GM18498 (cell line): Measurements from ENCODE around the gene ATXN1.

Experiments used
- ATAC-seq: cut with Tn5 transposase; IDR thresholded peaks from one replicate; pipeline ENCODE4 v1.9.1; 2021; ENCODE audit warnings: mild to moderate bottlenecking, moderate library complexity; ENCODE audit not compliant: unreplicated experiment

The ATXN1 gene

DNA sequence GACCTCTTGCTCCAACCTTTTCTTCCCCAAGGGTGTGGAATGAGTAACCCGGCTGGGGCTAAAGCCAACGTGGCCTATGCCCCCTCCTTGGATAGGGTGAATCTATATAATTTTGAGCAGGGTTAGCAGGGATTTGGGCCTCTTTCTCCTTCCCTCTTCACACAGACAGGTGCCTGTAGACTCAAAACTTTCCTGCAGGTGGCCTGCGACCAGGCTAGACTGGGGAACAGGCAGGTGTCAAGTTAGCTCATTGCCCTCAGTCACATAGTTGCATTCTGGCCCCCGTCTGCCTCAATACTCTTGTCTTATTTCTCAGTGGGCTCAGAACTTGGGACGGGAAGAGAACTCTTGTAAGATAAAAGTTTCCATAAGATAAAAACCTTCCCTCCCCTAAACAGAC is 243.0 kb downstream of the ATXN1 start:
- ATAC-seq: no peak

DNA sequence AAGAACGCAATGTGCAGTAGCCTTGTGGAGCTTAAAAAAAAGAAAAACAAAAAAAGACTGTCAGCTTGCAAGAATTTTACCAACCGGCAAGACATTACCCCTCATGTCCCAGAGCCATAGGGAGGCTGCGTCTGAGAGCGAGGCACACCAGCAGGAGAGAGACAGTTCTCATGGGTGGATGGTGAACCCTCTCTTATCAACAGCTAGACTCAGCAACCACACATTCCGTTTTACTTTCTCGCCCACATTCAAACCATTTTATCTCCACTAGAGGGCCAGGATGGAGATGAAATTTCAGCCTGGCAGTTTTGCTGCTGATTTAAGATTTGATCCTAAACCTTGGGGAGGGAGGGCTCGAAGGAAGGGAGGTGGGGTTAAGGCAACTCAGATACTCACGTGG is 247.0 kb downstream of the ATXN1 start:
- ATAC-seq: no peak

DNA sequence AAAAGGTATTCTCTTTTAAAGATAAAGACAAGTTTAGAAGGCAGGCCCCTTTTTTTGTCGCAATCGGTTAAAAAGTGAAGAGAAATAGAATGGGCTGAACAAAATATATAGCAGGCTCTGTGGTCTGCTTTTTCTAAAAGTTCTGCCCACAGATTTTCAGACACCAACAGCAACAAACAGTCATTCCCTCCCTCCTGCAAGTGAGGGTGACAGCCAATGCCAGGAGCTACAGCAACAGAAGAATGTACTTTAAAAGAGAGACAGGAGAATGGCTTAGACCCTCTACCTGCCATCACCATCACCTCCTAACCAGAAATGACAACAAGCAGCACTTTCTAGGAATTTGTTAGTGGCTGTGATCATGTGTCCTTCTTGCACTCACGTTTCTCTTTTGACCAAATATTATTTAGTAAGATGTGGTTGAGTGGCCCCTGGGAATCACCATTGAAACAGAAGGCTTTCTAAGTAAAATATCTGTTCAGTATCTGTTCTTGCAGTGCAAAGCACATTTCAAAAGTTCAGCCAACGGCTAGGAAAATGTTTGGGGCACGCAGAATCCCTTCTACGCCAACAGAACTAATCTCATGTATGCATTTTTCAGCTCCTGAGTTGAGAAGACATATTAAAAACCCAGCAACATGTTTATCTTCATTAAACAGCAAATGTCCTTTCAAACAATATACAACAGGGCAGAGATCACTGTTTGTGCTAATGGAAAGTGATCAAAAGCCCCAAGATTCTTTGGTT is 248.5 kb downstream of the ATXN1 start:
- ATAC-seq: peak; percentile 25

DNA sequence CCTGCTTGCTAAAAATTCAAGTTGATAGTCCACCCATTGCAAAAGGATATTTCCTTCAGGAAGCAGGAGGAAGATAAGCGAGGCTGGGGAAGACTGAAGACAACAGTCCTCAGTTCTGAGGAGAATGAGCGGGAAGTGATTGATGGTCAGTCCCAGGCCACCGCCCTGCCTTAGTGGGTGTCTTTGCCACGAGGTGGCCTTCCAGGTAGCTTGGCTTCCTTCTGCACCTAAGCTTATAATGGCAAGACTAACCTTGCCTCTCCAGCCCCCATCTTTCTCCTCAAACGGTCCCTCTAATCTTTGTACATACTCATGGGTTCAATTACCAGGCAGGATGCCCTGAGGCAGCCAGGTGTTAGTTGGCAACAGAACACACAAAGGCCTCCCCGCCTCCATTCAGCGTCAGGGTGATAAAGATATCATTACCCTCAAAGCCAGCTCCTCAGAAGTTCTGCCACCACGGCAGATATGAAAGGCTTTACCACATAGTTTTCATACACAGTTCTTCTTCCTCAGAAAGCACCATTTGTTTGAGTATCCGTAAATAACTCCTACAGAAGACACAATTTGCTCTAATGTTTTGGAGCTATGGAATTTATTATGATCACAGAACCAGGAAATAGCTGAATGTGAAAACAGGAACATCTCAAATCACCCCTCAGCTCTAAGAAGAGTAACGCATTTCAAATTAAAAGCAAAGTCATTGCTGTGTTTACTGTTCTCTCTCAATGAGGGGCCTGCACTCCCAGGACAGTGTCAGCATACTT is 249.4 kb downstream of the ATXN1 start:
- ATAC-seq: peak; percentile 72

DNA sequence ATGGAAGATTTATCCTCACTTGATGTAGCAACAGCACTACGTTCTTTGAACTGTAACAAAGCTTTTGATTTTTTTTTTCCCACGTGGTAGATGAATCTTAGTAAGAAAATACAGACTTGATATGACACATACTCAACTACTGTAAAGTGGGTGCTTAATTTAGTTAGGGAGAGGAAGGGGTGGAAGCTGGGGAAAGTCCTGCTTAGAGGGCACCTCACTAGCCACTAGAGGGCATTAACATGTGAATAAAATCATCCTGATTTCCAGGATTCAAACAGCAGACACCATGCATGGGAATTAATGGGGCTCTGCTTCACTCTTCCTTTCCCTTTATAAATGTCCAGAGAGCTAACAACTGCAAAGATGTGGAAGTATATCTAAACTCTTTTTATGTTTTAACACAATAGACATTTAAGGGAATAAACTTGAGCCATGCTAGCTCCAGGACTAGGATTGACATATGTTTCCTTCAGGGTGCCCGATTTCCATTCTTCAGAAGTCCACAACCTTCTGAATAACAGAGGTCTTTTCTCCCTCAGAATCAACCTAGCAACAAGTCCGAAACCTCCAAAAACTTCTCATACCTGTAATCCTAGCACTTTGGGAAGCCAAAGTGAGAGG is 250.1 kb downstream of the ATXN1 start:
- no peak for ATAC-seq

DNA sequence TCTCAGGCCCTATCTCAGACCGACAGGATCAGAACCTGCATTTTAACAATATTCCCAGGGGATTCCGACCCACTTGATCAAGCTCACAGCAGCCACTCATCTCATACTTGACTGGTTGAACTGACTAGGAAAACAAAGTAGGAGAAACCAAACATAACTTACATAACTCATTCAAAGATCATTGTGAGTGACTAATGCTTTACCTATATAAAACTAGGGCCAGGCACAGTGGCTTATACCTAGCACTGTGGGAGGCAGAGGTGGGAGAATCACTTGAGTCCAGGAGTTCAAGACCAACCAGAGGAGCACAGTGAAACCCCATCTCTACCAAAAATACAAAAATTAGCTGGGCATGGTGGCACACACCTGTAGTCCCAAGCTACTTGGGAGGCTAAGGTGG is 251.0 kb downstream of the ATXN1 start:
- ATAC-seq: no peak

DNA sequence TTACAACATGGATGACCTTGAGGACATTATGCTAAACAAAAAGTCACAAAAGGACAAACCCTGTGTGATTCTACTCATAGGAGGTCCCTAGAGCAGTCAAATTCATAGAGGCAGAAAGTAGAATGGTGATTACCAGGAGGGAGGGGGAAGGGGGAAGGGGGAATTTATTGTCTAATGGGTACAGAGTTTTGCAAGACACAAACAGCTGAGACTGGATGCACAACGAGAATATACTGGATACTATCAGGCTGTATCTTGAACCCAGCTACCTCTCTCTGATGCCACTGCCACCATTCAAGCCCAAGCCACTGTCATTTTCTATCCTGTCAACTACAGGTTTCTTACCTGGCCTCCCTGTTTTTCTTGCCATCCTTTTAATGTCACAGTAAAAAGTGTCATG is 252.3 kb downstream of the ATXN1 start:
- ATAC-seq: no peak

DNA sequence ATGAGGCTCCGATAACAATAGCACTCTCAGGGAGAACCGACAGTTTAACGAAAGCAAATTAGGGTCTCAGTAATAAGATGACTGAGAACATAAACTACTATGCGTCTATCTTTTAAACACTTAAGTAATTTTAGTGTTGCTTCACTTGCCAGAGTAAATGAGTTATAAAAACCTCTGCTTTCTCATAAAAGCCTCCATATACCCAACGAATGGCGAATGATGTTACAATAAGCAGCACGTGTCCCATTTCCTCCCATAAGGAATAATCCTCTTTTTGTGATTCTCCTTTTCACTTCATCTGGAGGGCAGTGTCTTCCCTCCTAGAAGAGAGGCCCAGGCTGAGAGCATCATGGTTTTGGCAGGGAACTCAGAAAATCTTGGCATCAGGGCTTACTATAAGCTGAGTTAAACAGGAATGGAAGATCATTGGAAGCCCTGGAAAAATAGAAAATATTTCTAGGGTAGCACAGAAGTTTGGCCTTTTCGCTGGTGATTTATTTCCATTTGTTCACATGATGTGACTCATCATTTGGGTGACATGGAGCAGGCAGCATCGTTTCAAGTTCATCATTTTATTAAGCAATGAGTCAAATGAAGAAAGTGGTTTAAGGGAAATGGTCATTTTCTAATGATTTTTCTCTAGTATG is 255.4 kb downstream of the ATXN1 start:
- ATAC-seq: no peak

DNA sequence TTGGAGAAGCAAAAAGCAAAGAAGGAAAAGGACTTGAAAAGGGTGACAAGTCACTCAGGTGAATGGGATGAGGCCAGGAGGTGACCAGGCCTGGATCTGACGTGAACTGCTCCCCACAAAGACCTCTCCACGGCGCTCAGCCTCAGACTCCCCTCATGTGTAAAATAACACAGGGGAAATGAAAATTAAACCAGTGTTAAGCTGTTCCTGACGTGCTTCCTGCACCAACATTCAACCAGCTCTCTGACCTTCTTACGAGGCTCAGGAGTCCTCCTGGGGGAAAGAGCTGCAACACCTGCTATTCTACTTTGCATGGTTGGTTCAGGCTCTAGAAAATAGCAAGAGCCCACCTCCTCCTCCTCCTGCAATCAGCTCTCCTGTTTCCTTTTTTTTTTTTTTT is 256.7 kb downstream of the ATXN1 start:
- ATAC-seq: no peak

DNA sequence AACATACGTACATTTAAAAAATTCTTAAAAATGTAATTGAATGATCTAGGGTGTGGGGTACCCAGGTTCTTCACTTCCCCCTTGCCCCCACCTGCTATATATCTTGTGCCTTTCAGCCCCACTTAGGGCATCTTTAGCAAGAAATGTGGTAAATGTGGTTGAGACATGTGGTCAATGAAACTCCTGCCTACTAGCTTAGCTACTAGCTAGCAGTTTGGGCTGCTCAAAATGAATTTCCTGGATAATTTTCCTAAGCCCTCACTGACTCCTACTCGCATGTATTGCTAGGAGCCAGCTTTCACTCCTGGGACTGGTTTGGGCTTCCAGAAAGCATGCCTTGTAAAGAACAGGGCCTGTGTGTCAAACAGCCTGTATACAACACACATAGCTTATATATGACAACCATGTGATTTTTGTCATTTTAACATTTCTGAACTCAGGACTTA is 257.3 kb downstream of the ATXN1 start:
- peak; percentile 90 for ATAC-seq

DNA sequence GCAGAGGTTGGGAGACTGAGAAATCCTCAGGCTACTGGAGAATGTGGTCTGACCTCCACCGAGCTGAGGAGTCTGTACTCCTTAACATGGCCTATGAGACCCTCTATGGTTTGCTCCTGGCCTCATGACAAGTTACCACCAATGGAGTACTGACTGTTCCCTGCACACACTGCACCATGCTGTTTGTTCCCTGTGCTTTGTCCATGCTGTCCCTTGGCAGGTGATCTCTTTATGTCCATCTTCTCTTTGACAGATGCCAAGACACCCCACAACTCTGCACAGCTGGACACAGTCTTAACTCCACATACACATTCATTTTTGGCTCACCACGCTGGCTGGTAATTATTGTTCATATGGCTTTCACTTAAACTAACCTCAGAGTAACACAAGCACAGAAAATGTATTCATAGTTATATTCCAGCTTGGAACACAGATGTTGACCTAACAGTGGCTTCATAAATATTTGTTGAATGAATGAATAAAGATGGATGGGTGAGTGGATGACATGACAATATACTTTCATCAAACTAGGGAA is 258.0 kb downstream of the ATXN1 start:
- ATAC-seq: peak; percentile 29

DNA sequence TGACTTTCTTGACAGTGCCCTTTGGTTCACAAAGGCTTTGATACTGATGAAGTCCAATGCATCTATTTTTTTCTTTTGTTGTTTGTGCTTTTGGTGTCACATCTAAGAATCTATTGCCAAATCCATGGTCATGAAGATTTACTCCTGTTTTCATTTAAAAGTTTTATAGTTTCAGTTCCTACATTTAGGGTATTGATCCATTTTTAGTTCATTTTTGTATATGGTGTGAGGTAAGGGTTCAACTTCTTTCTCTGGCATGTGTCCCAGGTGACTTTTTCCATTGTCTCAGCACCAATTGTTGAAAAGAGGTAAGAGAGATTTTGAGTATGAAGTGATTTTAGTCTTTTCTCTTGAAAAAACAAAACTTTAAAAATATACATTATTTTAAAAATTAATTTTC is 262.3 kb downstream of the ATXN1 start:
- no peak for ATAC-seq

DNA sequence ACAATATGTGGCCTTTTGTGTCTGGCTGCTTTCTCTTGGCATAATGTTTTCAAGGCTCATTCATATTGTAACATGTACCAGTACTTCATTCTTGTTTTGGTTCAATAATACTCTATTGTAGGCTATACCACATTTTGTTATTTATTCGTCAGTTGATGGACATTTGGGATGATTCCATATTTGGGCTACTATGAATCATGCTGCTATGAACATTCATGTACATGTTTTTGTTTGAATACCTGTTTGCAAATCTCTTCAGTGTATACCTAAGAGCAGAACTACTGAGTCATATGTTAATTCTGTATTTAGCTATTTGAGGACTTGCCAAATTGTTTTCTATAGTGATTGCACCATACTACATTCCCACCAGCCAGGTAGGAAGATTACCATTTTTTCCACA is 263.0 kb downstream of the ATXN1 start:
- no peak for ATAC-seq

DNA sequence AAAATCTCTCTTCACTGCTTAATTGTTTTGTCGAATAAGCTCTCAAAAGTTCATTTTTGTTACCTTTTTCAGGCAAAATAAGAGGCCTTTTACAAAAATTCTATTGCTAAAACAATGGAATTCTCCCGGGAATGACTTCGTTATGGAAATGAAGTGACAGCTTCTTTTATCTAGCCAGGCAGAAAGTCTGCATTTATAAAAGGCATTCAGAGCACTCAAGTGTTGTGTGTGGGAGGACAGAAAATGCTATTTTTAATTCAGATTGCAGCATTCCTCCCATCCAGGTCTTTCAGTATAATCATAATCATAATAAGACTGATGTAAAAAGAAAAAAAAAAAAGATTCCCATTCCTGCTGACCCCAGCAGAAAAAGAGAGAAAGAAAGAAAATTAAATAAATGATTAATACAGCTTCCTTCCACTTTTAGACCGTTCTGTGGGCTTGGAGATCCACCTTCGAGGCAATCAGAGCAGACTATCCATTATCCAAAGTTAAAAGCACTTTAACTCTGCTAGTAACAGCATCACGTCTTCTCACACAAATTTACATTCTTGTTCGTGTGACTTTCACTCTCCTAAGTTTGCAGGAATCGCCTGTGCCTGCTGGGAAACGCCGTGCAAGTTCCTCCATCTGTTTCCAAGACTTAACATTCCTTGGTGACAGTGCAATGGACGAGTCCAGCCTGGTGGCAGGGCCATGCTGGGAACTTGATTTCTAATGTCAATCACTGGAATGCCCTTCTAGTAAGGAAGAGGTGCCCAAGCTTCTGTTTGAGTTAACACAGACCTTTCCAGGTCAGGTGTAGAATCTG is 264.1 kb downstream of the ATXN1 start:
- ATAC-seq: no peak

DNA sequence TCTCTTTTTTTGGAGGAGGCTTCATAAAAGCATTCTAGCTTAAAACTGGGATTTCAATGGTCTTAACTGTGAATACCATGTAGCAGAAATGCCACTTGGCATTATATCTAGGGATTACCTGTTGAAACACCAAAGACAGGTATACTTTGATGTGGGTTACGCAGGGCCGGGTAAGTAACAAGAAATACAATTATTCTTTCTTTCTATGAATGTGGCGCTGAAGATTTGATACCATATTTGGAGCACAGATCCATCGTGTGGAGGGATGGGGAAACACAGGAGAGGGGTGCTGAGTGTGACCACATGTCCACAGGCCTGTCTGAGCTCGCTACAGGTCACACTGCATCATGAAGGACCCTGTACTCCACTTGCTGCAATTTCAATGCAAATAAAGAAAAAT is 265.1 kb downstream of the ATXN1 start:
- ATAC-seq: no peak

DNA sequence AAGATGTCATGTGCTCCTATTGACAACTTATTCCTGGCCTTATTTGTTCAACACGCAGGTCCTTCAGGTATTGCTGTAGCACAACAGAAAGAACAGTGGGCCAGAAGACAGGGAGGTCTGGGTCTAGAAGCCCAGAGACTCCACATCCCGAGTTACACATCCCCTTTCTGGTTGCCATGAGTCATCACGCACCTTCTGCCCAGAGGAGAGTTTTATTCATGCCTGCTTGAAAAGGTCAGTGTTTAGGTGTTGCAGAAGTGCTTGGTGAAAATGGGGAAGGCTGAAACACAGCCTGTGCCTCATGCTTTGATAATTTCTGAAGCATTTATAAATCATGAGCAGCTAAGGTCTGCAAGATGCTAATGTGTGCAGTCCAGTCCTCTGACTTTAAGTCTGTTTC is 266.5 kb downstream of the ATXN1 start:
- peak; percentile 79 for ATAC-seq

DNA sequence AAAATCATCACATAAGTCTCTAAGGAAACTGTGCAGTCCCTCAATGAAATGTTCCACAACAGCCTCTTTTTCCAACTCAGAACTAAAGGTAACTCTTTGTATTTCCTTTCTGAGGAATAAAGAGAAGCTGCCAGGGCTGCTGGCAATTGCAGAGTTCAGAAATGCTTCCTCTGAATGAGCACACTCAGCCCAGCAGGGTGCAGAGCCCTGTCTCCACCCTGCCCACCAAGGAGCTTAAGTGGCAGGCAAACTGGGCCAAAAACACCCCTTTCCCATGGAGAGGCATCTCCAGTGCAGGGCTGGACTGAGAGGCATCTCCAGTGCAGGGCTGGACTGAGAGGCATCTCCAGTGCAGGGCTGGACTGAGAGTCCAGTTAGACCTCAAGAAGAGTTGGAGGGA is 267.5 kb downstream of the ATXN1 start:
- no peak for ATAC-seq

DNA sequence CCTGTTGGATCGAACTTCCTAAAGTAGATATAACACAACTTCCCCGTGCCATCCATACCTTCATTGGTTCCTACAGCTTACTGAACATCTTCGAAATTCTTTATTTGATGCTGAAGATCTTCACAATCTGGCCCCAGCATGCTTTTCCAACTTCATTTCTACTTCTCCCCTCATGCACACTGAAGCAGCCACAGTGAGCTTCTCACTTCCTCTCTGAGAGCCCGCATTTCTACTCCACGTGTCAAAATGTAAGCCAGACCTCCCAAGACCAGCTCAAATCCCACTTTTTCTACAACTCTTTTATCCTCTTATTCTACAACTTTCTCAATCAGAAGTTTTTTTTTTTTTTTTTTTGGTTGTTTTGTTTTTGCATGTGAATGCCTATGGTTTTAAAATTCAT is 268.1 kb downstream of the ATXN1 start:
- ATAC-seq: peak; percentile 52

DNA sequence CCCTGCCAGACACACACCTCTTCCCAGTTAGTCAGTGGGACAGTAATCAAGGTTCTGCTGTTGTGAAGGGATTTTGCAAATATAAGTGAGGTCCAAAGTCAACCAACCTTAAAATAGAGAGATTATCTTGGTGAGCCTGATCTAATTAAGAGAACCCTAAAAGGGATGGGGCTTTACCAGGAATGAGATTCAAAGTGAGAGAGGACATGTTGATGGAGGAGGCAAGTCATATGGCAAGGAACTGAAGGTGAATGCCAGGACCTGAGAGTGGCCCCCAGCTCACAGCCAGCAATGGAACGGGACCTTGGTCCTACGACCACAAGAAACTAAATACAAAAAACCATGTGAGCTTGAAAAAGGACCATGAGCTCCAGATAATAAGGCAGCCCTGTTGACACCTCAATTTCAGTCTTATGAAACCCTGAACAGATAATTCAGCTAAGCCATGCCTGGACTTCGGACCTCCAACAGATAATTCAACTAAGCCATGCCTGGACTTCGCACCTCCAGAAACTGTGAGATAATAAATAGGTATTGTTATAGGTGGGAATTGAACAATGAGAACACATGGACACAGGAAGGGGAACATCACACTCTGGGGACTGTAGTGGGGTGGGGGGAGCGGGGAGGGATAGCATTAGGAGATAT is 269.5 kb downstream of the ATXN1 start:
- ATAC-seq: no peak

DNA sequence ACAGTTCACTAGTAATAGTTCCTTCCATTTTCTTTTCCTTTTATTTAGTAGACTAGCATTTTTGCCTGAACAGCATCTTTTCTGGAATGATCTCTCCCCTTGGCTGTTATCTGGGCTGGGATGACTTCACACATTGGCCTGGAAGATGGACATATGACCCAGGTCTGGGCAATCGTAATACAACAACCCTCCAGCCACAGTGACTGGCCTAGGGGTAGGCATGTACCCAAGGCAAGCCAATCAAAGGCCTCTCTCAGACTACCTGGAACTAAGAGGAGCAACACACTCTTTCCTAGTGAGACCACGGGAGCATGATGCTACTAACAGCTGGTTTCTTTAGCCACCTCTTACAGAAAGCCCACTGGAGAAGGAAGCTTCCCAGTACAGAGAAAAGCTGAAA is 270.6 kb downstream of the ATXN1 start:
- ATAC-seq: no peak
